SU-DHL-6 (cell line): ENCODE data around the gene ASGR2.
"Not testable (repeated sequence)": the region's sequence is repeated elsewhere in the genome, so short reads cannot be mapped to it uniquely, and the experiment has no call there.

Experiments
- H2AFZ ChIP-seq: fragments of 200-600 bp; sonication (generic); 2 replicates; pipeline ENCODE4 v1.6.1; 2014; ENCODE audit warnings: low read depth, mild to moderate bottlenecking, moderate library complexity, mixed read lengths, antibody characterized with exemption, low read length; ENCODE audit not compliant: severe bottlenecking
- H3F3A ChIP-seq: fragments of 200-600 bp; shearing (Covaris generic); 2 replicates; pipeline ENCODE4 v1.6.0; 2016; ENCODE audit warnings: antibody characterized with exemption, mild to moderate bottlenecking; ENCODE audit not compliant: insufficient read depth
- H3K27ac ChIP-seq: fragments of 200-600 bp; sonication (generic); 2 replicates; pipeline ENCODE4 v1.5.1; 2016; ENCODE audit warnings: low read depth, mild to moderate bottlenecking, low read length, moderate library complexity, mixed read lengths
- H3K27me3 ChIP-seq: fragments of 200-600 bp; sonication (generic), shearing (Covaris generic); 2 replicates; pipeline ENCODE4 v1.6.0; 2014; ENCODE audit warnings: mild to moderate bottlenecking, low read length
- H3K36me3 ChIP-seq: fragments of 200-600 bp; sonication (generic); 2 replicates; pipeline ENCODE4 v1.6.1; 2014; ENCODE audit warnings: mild to moderate bottlenecking, low read length, mixed read lengths
- H3K4me2 ChIP-seq: fragments of 300-600, 200-600 bp; shearing (Covaris generic), sonication (generic); 2 replicates; pipeline ENCODE4 v1.6.0; 2014; ENCODE audit warnings: low read length, low read depth, mild to moderate bottlenecking; ENCODE audit not compliant: poor library complexity, severe bottlenecking
- H3K4me3 ChIP-seq: fragments of 200-600 bp; sonication (generic); 2 replicates; pipeline ENCODE4 v1.5.1; 2014; ENCODE audit warnings: antibody characterized with exemption, low read length, mild to moderate bottlenecking, mixed read lengths; ENCODE audit not compliant: insufficient read depth, poor library complexity, severe bottlenecking
- H3K79me2 ChIP-seq: fragments of 200-600 bp; sonication (generic); 2 replicates; pipeline ENCODE4 v1.6.1; 2014; ENCODE audit warnings: mild to moderate bottlenecking, low read length, moderate library complexity; ENCODE audit not compliant: insufficient read depth
- H3K9ac ChIP-seq: fragments of 200-600 bp; sonication (generic); 2 replicates; pipeline ENCODE4 v1.7.0; 2014; ENCODE audit warnings: mild to moderate bottlenecking, low read length
- H3K9me2 ChIP-seq: fragments of 200-600 bp; sonication (generic); replicated peaks from 2 replicates; pipeline ENCODE4 v1.6.1; 2014; ENCODE audit warnings: low read length; ENCODE audit not compliant: insufficient read depth
- H3K9me3 ChIP-seq: fragments of 200-600 bp; sonication (generic); 2 replicates; pipeline ENCODE4 v1.6.1; 2014; ENCODE audit warnings: low read length, mixed read lengths; ENCODE audit not compliant: insufficient read depth
- H4K20me1 ChIP-seq: fragments of 200-600 bp; sonication (generic); 2 replicates; pipeline ENCODE4 v1.6.1; 2014; ENCODE audit warnings: low read depth, mild to moderate bottlenecking, antibody characterized with exemption, low read length, moderate library complexity, mixed read lengths
- CTCF ChIP-seq: fragments of 200-600 bp; sonication (generic); IDR thresholded peaks from one replicate; pipeline ENCODE4 v1.5.1; 2017; ENCODE audit warnings: antibody characterized with exemption, mild to moderate bottlenecking, low read length, moderate library complexity; ENCODE audit not compliant: insufficient read depth, poor library complexity, severe bottlenecking
- EZH2phosphoT487 ChIP-seq: fragments of 200-600 bp; sonication (generic), shearing (Covaris generic); conservative IDR thresholded peaks from 2 replicates; pipeline ENCODE4 v1.6.1; 2018; ENCODE audit warnings: mild to moderate bottlenecking, antibody characterized with exemption, low read length, moderate library complexity, mixed read lengths

ASGR2 gene

GRCh38 chr17:7124923-7125322, 10.3 kb upstream of the ASGR2 start:
- H3K9me3 ChIP-seq = no peaks in the 10 kb centered on the region
- TF ChIP-seq CTCF (no peak), EZH2phosphoT487 (no peak)
- no peak overlapping the region for H3K4me3 ChIP-seq
- H3K36me3 ChIP-seq = no peaks in the 10 kb centered on the region
- no peaks in the 10 kb centered on the region for H3K27me3 ChIP-seq
- no peak overlapping the region for H3K4me2 ChIP-seq
- H3K9me2 ChIP-seq = no peaks in the 10 kb centered on the region
- no peaks in the 10 kb centered on the region for H3K79me2 ChIP-seq
- no peak overlapping the region for H3K9ac ChIP-seq
- H3F3A ChIP-seq = no peaks in the 10 kb centered on the region
- H3K27ac ChIP-seq = no peak overlapping the region
- H4K20me1 ChIP-seq = no peaks in the 10 kb centered on the region
- no peak overlapping the region for H2AFZ ChIP-seq

GRCh38 chr17:7123844-7124243, 9.2 kb upstream of the ASGR2 start:
- Histone ChIP-seq H3K27ac (no peak overlapping the region), H4K20me1 (no peaks in the 10 kb centered on the region), H3F3A (no peaks in the 10 kb centered on the region), H3K9ac (no peak overlapping the region), H3K9me2 (no peaks in the 10 kb centered on the region), H3K79me2 (no peaks in the 10 kb centered on the region), H3K36me3 (no peaks in the 10 kb centered on the region), H3K4me2 (no peak overlapping the region), H2AFZ (no peak overlapping the region), H3K27me3 (no peaks in the 10 kb centered on the region), H3K9me3 (no peaks in the 10 kb centered on the region), H3K4me3 (no peak overlapping the region)
- TF ChIP-seq EZH2phosphoT487 (no peak), CTCF (no peak)

GRCh38 chr17:7122381-7122780, 7.8 kb upstream of the ASGR2 start:
- Histone ChIP-seq H2AFZ (no peak overlapping the region), H3K9me3 (no peaks in the 10 kb centered on the region)

GRCh38 chr17:7120635-7121034, 6.0 kb upstream of the ASGR2 start:
- H3K4me2 ChIP-seq, H3K9ac ChIP-seq, H3F3A ChIP-seq, H3K79me2 ChIP-seq, H3K27ac ChIP-seq, H3K36me3 ChIP-seq, H2AFZ ChIP-seq, H3K9me2 ChIP-seq, H3K9me3 ChIP-seq, H4K20me1 ChIP-seq, H3K4me3 ChIP-seq, H3K27me3 ChIP-seq: not testable (repeated sequence)

More at GRCh38 chr17:7122381-7122780, 7.8 kb upstream of the ASGR2 start:
- TF ChIP-seq CTCF (no peak), EZH2phosphoT487 (no peak)
- H3K9ac ChIP-seq = no peak overlapping the region
- H3F3A ChIP-seq = no peaks in the 10 kb centered on the region
- no peaks in the 10 kb centered on the region for H3K79me2 ChIP-seq
- H3K36me3 ChIP-seq = no peaks in the 10 kb centered on the region
- H3K27ac ChIP-seq = no peak overlapping the region
- no peaks in the 10 kb centered on the region for H4K20me1 ChIP-seq
- no peaks in the 10 kb centered on the region for H3K9me2 ChIP-seq
- H3K4me2 ChIP-seq = no peak overlapping the region
- no peaks in the 10 kb centered on the region for H3K27me3 ChIP-seq
- H3K4me3 ChIP-seq = no peak overlapping the region
